A673 (cell line): Measurements from ENCODE around the gene NPPA. TPM values are rescaled to one million over a fixed set of nuclear protein-coding genes. Genes with fewer than 3 reads are reported as not detected.

ENCODE experiments used
- BruUV-seq: library from RNA; stranded (reverse); fragments of 400-500 nt; replicated peaks from 2 replicates; lab custom pipeline; 2021; lab: Mats Ljungman, UMichigan
- CTCF ChIA-PET: fragments of 300-600 bp; sonication (Branson Sonifier 250); formaldehyde crosslinking; loops from one replicate; lab custom pipeline; 2022; ENCODE audit warnings: antibody characterized with exemption; lab: Charles Lee
- POLR2A ChIA-PET: fragments of 300-600 bp; sonication (Branson Sonifier 250); formaldehyde crosslinking; loops from one replicate; lab custom pipeline; 2022; ENCODE audit warnings: antibody characterized with exemption; ENCODE audit not compliant: low non-redundant PET; lab: Charles Lee
- DNase-seq: peaks from one replicate; pipeline ENCODE4 v3.0.0-alpha.2; 2015; ENCODE audit warnings: low spot score
- H3K27ac ChIP-seq: fragments of 200-600 bp; sonication (generic); 2 replicates; pipeline ENCODE4 v1.5.1; 2016; ENCODE audit warnings: mixed run types, low read depth, mild to moderate bottlenecking, mixed read lengths, antibody characterized with exemption, low read length; ENCODE audit not compliant: poor library complexity, severe bottlenecking
- H3K27me3 ChIP-seq: fragments of 200-600 bp; sonication (generic); replicated peaks from 2 replicates; pipeline ENCODE4 v1.6.1; 2017; ENCODE audit warnings: mixed run types, low read depth, mild to moderate bottlenecking, mixed read lengths, antibody characterized with exemption, low read length; ENCODE audit not compliant: insufficient read depth, poor library complexity
- H3K36me3 ChIP-seq: fragments of 200-600 bp; sonication (generic); 2 replicates; pipeline ENCODE4 v1.6.1; 2016; ENCODE audit warnings: mixed run types, mild to moderate bottlenecking, mixed read lengths, antibody characterized with exemption, low read length; ENCODE audit not compliant: insufficient read depth, poor library complexity, severe bottlenecking
- H3K4me1 ChIP-seq: fragments of 200-600 bp; sonication (generic); 2 replicates; pipeline ENCODE4 v1.6.1; 2017; ENCODE audit warnings: mixed run types, mild to moderate bottlenecking, mixed read lengths, antibody characterized with exemption, low read length; ENCODE audit not compliant: insufficient read depth, poor library complexity, severe bottlenecking
- H3K4me3 ChIP-seq: fragments of 200-600 bp; sonication (generic); 2 replicates; pipeline ENCODE4 v1.5.1; 2016; ENCODE audit warnings: low read depth, mixed run types, mild to moderate bottlenecking, mixed read lengths, low read length; ENCODE audit not compliant: poor library complexity, severe bottlenecking
- H3K9me3 ChIP-seq: fragments of 200-600 bp; sonication (generic); 2 replicates; pipeline ENCODE4 v1.6.1; 2016; ENCODE audit warnings: mixed run types, low read depth, mild to moderate bottlenecking, mixed read lengths, antibody characterized with exemption, low read length; ENCODE audit not compliant: poor library complexity, severe bottlenecking
- CTCF ChIP-seq: fragments of 300-800, 200-600 bp; sonication (generic); conservative IDR thresholded peaks from 2 replicates; pipeline ENCODE4 v1.5.1; 2017; ENCODE audit warnings: low read depth, mild to moderate bottlenecking, antibody characterized with exemption, low read length, moderate library complexity, mixed read lengths
- EZH2 ChIP-seq: fragments of 200-600 bp; sonication (generic); IDR thresholded peaks from 2 replicates; pipeline ENCODE4 v1.6.1; 2017; ENCODE audit warnings: borderline replicate concordance, low read depth, mild to moderate bottlenecking, mixed read lengths, antibody characterized with exemption, low read length; ENCODE audit not compliant: poor library complexity, severe bottlenecking
- intact Hi-C: fragments of 100-400 bp; cut with micrococcal nuclease; formaldehyde crosslinking; loops from one replicate; pipeline ENCODE4 v1.10.0; 2022; ENCODE audit not compliant: unreplicated experiment
- total RNA-seq: library from RNA; stranded (reverse); gene quantifications from 2 replicates; pipeline ENCODE4 v1.2.3, GENCODE V29; 2021

The NPPA gene
- total RNA-seq, 1 experiment from 2014 or later = not detected

DNA sequence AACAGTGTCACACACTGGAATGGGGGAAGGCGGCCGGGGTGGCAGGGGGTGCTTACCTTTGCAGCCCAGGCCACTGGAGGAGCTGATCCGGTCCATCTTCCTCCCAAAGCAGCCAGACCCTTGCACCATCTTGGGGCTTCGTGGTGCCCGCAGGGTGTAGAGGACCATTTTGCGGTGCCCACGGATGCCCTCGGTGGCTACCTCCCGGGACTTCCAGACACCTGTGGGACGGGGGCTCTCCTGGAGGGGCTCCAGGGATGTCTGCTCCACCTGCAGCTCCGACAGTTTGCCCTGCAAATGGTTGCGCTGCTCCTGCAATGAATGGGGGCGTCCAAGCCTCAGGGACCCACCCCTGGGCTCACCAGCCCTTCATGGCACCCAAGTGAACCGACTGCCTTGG lies 10.6 kb upstream of the NPPA start:
- Histone ChIP-seq H3K36me3 (no peaks in the 10 kb centered on the region), H3K27me3 (peaks cover 65% of the 10 kb centered on the region), H3K27ac (no peak overlapping the region), H3K4me1 (no peaks in the 10 kb centered on the region), H3K4me3 (no peak overlapping the region), H3K9me3 (no peaks in the 10 kb centered on the region)
- CTCF ChIA-PET = no interaction called here
- BruUV-seq = no TSS peak
- TF ChIP-seq EZH2 (no peak), CTCF (no peak)
- intact Hi-C loops = loop anchor here (5.0 kb wide), 1 partner anchor 34 kb away; no protein-coding TSS in a partner anchor
- DNase-seq = no peak
- POLR2A ChIA-PET = no interaction called here

- no peak overlapping the region for H3K27ac ChIP-seq
- no peak for DNase-seq
- BruUV-seq = no TSS peak
- intact Hi-C loops = loop anchor here (5.0 kb wide), 1 partner anchor 35 kb away; no protein-coding TSS in a partner anchor
- no peaks in the 10 kb centered on the region for H3K9me3 ChIP-seq
- H3K4me3 ChIP-seq = no peak overlapping the region
- no peak for TF ChIP-seq EZH2
- TF ChIP-seq CTCF = no peak
- CTCF ChIA-PET = no interaction called here
- POLR2A ChIA-PET = interaction anchor here (0.6 kb wide), 1 partner anchor 660 kb away, joined by 4 read pairs; no protein-coding TSS in a partner anchor
- no peaks in the 10 kb centered on the region for H3K36me3 ChIP-seq
- no peaks in the 10 kb centered on the region for H3K4me1 ChIP-seq
- peaks cover 59% of the 10 kb centered on the region for H3K27me3 ChIP-seq
These were observed 9.7 kb upstream of the NPPA start for GRCh38 chr1:11857164-11857851.

GRCh38 chr1:11856698-11857097 lies 9.1 kb upstream of the NPPA start:
- no TSS peak for BruUV-seq
- Histone ChIP-seq H3K4me3 (no peak overlapping the region), H3K4me1 (no peaks in the 10 kb centered on the region), H3K27me3 (peaks cover 53% of the 10 kb centered on the region), H3K9me3 (no peaks in the 10 kb centered on the region), H3K36me3 (no peaks in the 10 kb centered on the region), H3K27ac (no peak overlapping the region)
- intact Hi-C loops = loop anchor here (5.0 kb wide), 1 partner anchor 36 kb away; no protein-coding TSS in a partner anchor
- no peak for DNase-seq
- POLR2A ChIA-PET = no interaction called here
- CTCF ChIA-PET = no interaction called here
- TF ChIP-seq CTCF (no peak), EZH2 (no peak)
